C1 segment of cervical spinal cord (tissue), 14 donors: ENCODE results near the gene SLC22A23.

ENCODE experiments used
- DNase-seq, 14 donors: peaks; one replicate each; lab custom pipeline; 2025; lab: John Stamatoyannopoulos, UW

The SLC22A23 gene

GRCh38 chr6:3444276-3445088, 12.4 kb downstream of the SLC22A23 start:
- no peak for DNase-seq

GRCh38 chr6:3443221-3443515, 13.7 kb downstream of the SLC22A23 start:
- no peak for DNase-seq

- no peak for DNase-seq
These were observed 14.2 kb downstream of the SLC22A23 start for GRCh38 chr6:3442431-3443220.

GRCh38 chr6:3440911-3441310, 15.9 kb downstream of the SLC22A23 start:
- no peak for DNase-seq

GRCh38 chr6:3439961-3440360, 16.9 kb downstream of the SLC22A23 start:
- DNase-seq, result no peak

GRCh38 chr6:3438190-3439167, 18.4 kb downstream of the SLC22A23 start:
- DNase-seq, result no peak

GRCh38 chr6:3433005-3433404, 23.8 kb downstream of the SLC22A23 start:
- no peak for DNase-seq

GRCh38 chr6:3432416-3432815, 24.4 kb downstream of the SLC22A23 start:
- no peak for DNase-seq

- DNase-seq, result no peak
These were observed 24.9 kb downstream of the SLC22A23 start for GRCh38 chr6:3431994-3432393.

- no peak for DNase-seq
These were observed 27.6 kb downstream of the SLC22A23 start for GRCh38 chr6:3429211-3429610.

- DNase-seq, result no peak
These were observed 28.1 kb downstream of the SLC22A23 start for GRCh38 chr6:3428700-3429099.

- no peak for DNase-seq
These were observed 28.6 kb downstream of the SLC22A23 start for GRCh38 chr6:3428247-3428646.

GRCh38 chr6:3427687-3428085, 29.2 kb downstream of the SLC22A23 start:
- DNase-seq, result peak in 3 of 14 donors; percentile 8 to 24 (median 14)

GRCh38 chr6:3426927-3427686, 29.7 kb downstream of the SLC22A23 start:
- DNase-seq, result no peak

GRCh38 chr6:3426091-3426926, 30.5 kb downstream of the SLC22A23 start:
- DNase-seq, result no peak

- DNase-seq, result no peak
These were observed 31.3 kb downstream of the SLC22A23 start for GRCh38 chr6:3425574-3425973.

- no peak for DNase-seq
These were observed 32.5 kb downstream of the SLC22A23 start for GRCh38 chr6:3424185-3424927.

GRCh38 chr6:3423439-3424184, 33.2 kb downstream of the SLC22A23 start:
- DNase-seq, result no peak
